ENCODE data around the gene FAXDC2.

Gene FAXDC2

DNA sequence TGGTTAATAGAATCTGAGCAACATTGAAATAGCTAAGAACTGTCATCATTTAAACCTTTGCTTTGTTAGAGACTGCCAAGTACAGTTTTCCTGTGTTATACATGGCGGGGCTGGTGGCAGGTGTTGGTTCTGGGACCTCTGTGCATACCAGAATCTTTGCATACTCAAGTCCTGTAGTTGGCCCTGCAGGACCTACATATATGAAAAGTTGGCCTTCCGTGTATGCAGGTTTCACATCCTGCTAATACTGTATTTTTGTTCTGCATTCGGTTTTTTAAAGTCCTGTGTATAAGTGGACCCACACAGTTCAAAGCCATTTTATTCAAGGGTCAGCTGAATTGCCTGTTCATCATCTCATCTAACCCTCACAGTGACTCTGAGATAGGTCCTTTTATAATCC is 58.9 kb downstream of the FAXDC2 start:
- H3K23ac ChIP-seq (ENCODE audit: low read length), result no peak overlapping the region
- H3K4me2 ChIP-seq (ENCODE audit: low read length), result no peak overlapping the region
- no peak overlapping the region for H4K8ac ChIP-seq (ENCODE audit: low read depth, low read length)
- H3K36me3 ChIP-seq (ENCODE audit: control insufficient read depth in 1 of 2, insufficient read depth in 2 of 2, low read length in 2 of 2), result peaks cover 27 to 40% of the 10 kb centered on the region in 2 experiments
- no CpG with 5 or more reads among the region's 3 CpGs for WGBS (ENCODE audit: extremely low coverage, insufficient coverage, insufficient read length)
- no peak overlapping the region for H2BK120ac ChIP-seq (ENCODE audit: insufficient read depth, low read length, poor library complexity)
- H3K79me1 ChIP-seq (ENCODE audit: low read length), result peaks cover 2% of the 10 kb centered on the region
- H2AK5ac ChIP-seq (ENCODE audit: low read length), result no peak overlapping the region
- H3K4ac ChIP-seq (ENCODE audit: low read depth, low read length), result no peak overlapping the region
- no peak overlapping the region for H3K27ac ChIP-seq (ENCODE audit: low read depth, low read length)
- peaks cover 15% of the 10 kb centered on the region for H3K79me2 ChIP-seq (ENCODE audit: control insufficient read depth, insufficient read depth, low read length, poor library complexity)
- no peak for DNase-seq
- no peak overlapping the region for H2BK12ac ChIP-seq (ENCODE audit: low read length)
- H3K9ac ChIP-seq (ENCODE audit: low read length), result no peak overlapping the region
- no peak overlapping the region for H3K4me3 ChIP-seq (ENCODE audit: low read depth, low read length)
- no peak overlapping the region for H4K91ac ChIP-seq (ENCODE audit: low read depth, low read length)
- H2BK5ac ChIP-seq (ENCODE audit: low read depth, low read length, poor library complexity), result no peak overlapping the region
- H2AFZ ChIP-seq (ENCODE audit: insufficient read depth, low read length, poor library complexity), result no peak overlapping the region
- peaks cover 14 to 15% of the 10 kb centered on the region in 2 experiments for H3K4me1 ChIP-seq (ENCODE audit: control insufficient read depth in 1 of 2, insufficient read depth in 2 of 2, low read length in 2 of 2)
- H3K27me3 ChIP-seq (ENCODE audit: insufficient read depth, low read length), result no peaks in the 10 kb centered on the region
- no peaks in the 10 kb centered on the region for H3K9me3 ChIP-seq (ENCODE audit: insufficient read depth, low read depth, low read length)
- no peak overlapping the region for H3K18ac ChIP-seq (ENCODE audit: low read length)
- no peak overlapping the region for H3K14ac ChIP-seq (ENCODE audit: low read length)
- H4K12ac ChIP-seq (ENCODE audit: low read depth, low read length), result no peak overlapping the region

DNA sequence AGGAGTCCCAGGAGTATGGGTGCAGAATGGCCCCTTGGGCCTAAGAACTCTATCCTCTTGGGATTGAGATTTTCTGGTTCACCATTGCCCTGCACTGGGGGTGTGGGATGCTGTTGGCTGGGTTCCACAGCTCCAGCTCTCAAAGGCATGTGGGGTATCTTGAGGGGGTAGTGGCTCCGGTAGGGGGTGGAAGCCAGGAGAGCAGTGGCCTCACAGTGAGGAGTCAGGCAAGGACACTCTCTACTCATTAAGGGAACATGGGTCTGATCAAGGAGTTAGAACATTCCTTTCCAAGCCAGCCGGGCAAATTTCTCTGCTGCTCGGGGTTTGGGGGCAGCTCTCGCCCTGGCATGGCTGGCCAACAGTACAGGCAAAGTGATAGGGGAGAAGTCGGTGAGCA is 62.2 kb downstream of the FAXDC2 start:
- no CpG with 5 or more reads among the region's 5 CpGs for WGBS (ENCODE audit: extremely low coverage, insufficient coverage, insufficient read length)
- no peak overlapping the region for H3K27ac ChIP-seq (ENCODE audit: low read depth, low read length)
- H2BK12ac ChIP-seq (ENCODE audit: low read length), result no peak overlapping the region
- no peak overlapping the region for H4K91ac ChIP-seq (ENCODE audit: low read depth, low read length)
- peaks cover 19 to 26% of the 10 kb centered on the region in 2 experiments for H3K36me3 ChIP-seq (ENCODE audit: control insufficient read depth in 1 of 2, insufficient read depth in 2 of 2, low read length in 2 of 2)
- peaks cover 2% of the 10 kb centered on the region for H3K9me3 ChIP-seq (ENCODE audit: insufficient read depth, low read depth, low read length)
- no peak overlapping the region for H3K23ac ChIP-seq (ENCODE audit: low read length)
- no peak overlapping the region for H2AK5ac ChIP-seq (ENCODE audit: low read length)
- H3K4me2 ChIP-seq (ENCODE audit: low read length), result no peak overlapping the region
- H2BK5ac ChIP-seq (ENCODE audit: low read depth, low read length, poor library complexity), result no peak overlapping the region
- peaks cover 29% of the 10 kb centered on the region for H3K79me2 ChIP-seq (ENCODE audit: control insufficient read depth, insufficient read depth, low read length, poor library complexity)
- H4K12ac ChIP-seq (ENCODE audit: low read depth, low read length), result no peak overlapping the region
- DNase-seq, result no peak
- H3K79me1 ChIP-seq (ENCODE audit: low read length), result no peaks in the 10 kb centered on the region
- H3K4me1 ChIP-seq (ENCODE audit: control insufficient read depth in 1 of 2, insufficient read depth in 2 of 2, low read length in 2 of 2), result peaks cover 3 to 12% of the 10 kb centered on the region in 2 experiments
- H3K4me3 ChIP-seq (ENCODE audit: low read depth, low read length), result peak overlapping the region; percentile 13
- H3K4ac ChIP-seq (ENCODE audit: low read depth, low read length), result peak overlapping the region; percentile 71
- H2AFZ ChIP-seq (ENCODE audit: insufficient read depth, low read length, poor library complexity), result peak overlapping the region; percentile 5
- no peak overlapping the region for H3K14ac ChIP-seq (ENCODE audit: low read length)
- no peak overlapping the region for H2BK120ac ChIP-seq (ENCODE audit: insufficient read depth, low read length, poor library complexity)
- H3K9ac ChIP-seq (ENCODE audit: low read length), result no peak overlapping the region
- no peak overlapping the region for H3K18ac ChIP-seq (ENCODE audit: low read length)
- H4K8ac ChIP-seq (ENCODE audit: low read depth, low read length), result no peak overlapping the region
- H3K27me3 ChIP-seq (ENCODE audit: insufficient read depth, low read length), result no peaks in the 10 kb centered on the region

DNA sequence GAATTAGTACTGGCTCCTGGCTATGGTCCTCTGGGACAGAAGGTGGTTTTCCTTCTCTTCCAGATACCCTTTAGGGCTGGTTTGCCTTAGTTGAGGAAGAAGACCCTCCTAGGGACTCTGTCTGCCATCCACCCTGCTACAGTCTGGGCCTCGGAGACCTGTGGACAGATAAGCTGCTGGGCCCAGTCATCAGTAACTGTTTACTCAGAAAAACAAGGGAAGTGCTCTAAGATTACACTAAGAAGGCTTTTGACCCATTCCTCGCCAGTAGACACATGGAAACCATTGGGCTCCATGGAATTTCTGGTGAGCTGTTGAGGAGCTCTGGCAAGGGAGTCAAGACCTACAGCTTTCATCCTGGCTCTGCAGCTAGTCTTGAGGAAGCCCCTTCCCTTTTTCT is 64.0 kb downstream of the FAXDC2 start:
- no peak overlapping the region for H2AK5ac ChIP-seq (ENCODE audit: low read length)
- no peak overlapping the region for H4K12ac ChIP-seq (ENCODE audit: low read depth, low read length)
- no peak overlapping the region for H4K8ac ChIP-seq (ENCODE audit: low read depth, low read length)
- no peak overlapping the region for H3K4me2 ChIP-seq (ENCODE audit: low read length)
- H3K18ac ChIP-seq (ENCODE audit: low read length), result no peak overlapping the region
- no peak overlapping the region for H4K91ac ChIP-seq (ENCODE audit: low read depth, low read length)
- no peak overlapping the region for H2BK5ac ChIP-seq (ENCODE audit: low read depth, low read length, poor library complexity)
- H2BK120ac ChIP-seq (ENCODE audit: insufficient read depth, low read length, poor library complexity), result no peak overlapping the region
- no peak overlapping the region for H3K9ac ChIP-seq (ENCODE audit: low read length)
- H3K4me3 ChIP-seq (ENCODE audit: low read depth, low read length), result no peak overlapping the region
- DNase-seq, result no peak
- peaks cover 10% of the 10 kb centered on the region in 2 experiments for H3K36me3 ChIP-seq (ENCODE audit: control insufficient read depth in 1 of 2, insufficient read depth in 2 of 2, low read length in 2 of 2)
- no peak overlapping the region for H2AFZ ChIP-seq (ENCODE audit: insufficient read depth, low read length, poor library complexity)
- no CpG with 5 or more reads among the region's 2 CpGs for WGBS (ENCODE audit: extremely low coverage, insufficient coverage, insufficient read length)
- no peaks in the 10 kb centered on the region for H3K79me1 ChIP-seq (ENCODE audit: low read length)
- H3K9me3 ChIP-seq (ENCODE audit: insufficient read depth, low read depth, low read length), result peaks cover 2% of the 10 kb centered on the region
- H2BK12ac ChIP-seq (ENCODE audit: low read length), result no peak overlapping the region
- no peak overlapping the region for H3K23ac ChIP-seq (ENCODE audit: low read length)
- no peak overlapping the region for H3K14ac ChIP-seq (ENCODE audit: low read length)
- peaks cover 39% of the 10 kb centered on the region for H3K79me2 ChIP-seq (ENCODE audit: control insufficient read depth, insufficient read depth, low read length, poor library complexity)
- no peaks in the 10 kb centered on the region for H3K27me3 ChIP-seq (ENCODE audit: insufficient read depth, low read length)
- H3K4me1 ChIP-seq (ENCODE audit: control insufficient read depth in 1 of 2, insufficient read depth in 2 of 2, low read length in 2 of 2), result peaks cover 8 to 24% of the 10 kb centered on the region in 2 experiments
- H3K4ac ChIP-seq (ENCODE audit: low read depth, low read length), result peak overlapping the region; percentile 74
- H3K27ac ChIP-seq (ENCODE audit: low read depth, low read length), result no peak overlapping the region

DNA sequence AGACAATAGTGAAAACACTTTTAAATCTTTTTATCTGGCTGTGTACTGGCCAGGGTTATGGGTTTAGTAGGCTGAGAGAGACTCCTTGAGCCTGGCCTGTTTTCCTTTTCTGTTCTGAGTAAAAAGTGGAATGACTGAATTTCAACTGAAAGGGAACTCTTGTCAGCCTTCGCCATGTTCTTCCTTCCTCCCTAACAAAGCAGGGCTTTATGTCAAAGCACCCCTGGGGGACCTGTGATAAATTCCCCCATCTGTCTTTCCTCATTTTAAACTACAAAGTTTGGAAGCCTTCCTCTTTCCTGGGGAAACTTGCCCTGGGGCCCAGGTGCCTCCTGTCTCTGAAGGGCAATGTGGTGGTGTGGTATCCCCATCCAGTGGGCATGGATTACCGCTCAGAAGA is 65.5 kb downstream of the FAXDC2 start:
- H2AFZ ChIP-seq (ENCODE audit: insufficient read depth, low read length, poor library complexity), result no peak overlapping the region
- H2BK12ac ChIP-seq (ENCODE audit: low read length), result no peak overlapping the region
- H3K79me2 ChIP-seq (ENCODE audit: control insufficient read depth, insufficient read depth, low read length, poor library complexity), result peaks cover 48% of the 10 kb centered on the region
- H3K27ac ChIP-seq (ENCODE audit: low read depth, low read length), result no peak overlapping the region
- no peak overlapping the region for H2AK5ac ChIP-seq (ENCODE audit: low read length)
- H3K4ac ChIP-seq (ENCODE audit: low read depth, low read length), result peak overlapping the region; percentile 65
- no peak overlapping the region for H3K14ac ChIP-seq (ENCODE audit: low read length)
- no peak overlapping the region for H2BK5ac ChIP-seq (ENCODE audit: low read depth, low read length, poor library complexity)
- no peak for DNase-seq
- peaks cover 2% of the 10 kb centered on the region for H3K9me3 ChIP-seq (ENCODE audit: insufficient read depth, low read depth, low read length)
- no peaks in the 10 kb centered on the region for H3K79me1 ChIP-seq (ENCODE audit: low read length)
- peaks cover under 1 to 3% of the 10 kb centered on the region in 2 experiments for H3K36me3 ChIP-seq (ENCODE audit: control insufficient read depth in 1 of 2, insufficient read depth in 2 of 2, low read length in 2 of 2)
- no peak overlapping the region for H3K4me3 ChIP-seq (ENCODE audit: low read depth, low read length)
- no peaks in the 10 kb centered on the region for H3K27me3 ChIP-seq (ENCODE audit: insufficient read depth, low read length)
- peaks cover 12 to 25% of the 10 kb centered on the region in 2 experiments for H3K4me1 ChIP-seq (ENCODE audit: control insufficient read depth in 1 of 2, insufficient read depth in 2 of 2, low read length in 2 of 2)
- no peak overlapping the region for H4K8ac ChIP-seq (ENCODE audit: low read depth, low read length)
- H4K12ac ChIP-seq (ENCODE audit: low read depth, low read length), result no peak overlapping the region
- no CpG with 5 or more reads among the region's 2 CpGs for WGBS (ENCODE audit: extremely low coverage, insufficient coverage, insufficient read length)
- H3K23ac ChIP-seq (ENCODE audit: low read length), result no peak overlapping the region
- H3K9ac ChIP-seq (ENCODE audit: low read length), result no peak overlapping the region
- no peak overlapping the region for H4K91ac ChIP-seq (ENCODE audit: low read depth, low read length)
- no peak overlapping the region for H3K4me2 ChIP-seq (ENCODE audit: low read length)
- no peak overlapping the region for H3K18ac ChIP-seq (ENCODE audit: low read length)
- no peak overlapping the region for H2BK120ac ChIP-seq (ENCODE audit: insufficient read depth, low read length, poor library complexity)
